DND-41 (cell line): Measurements from ENCODE around the gene ZFP62.

Experiments used
- ATAC-seq: fragments of 200-7000 bp; cut with Tn5 transposase; 3 replicates; pipeline ENCODE4 v1.9.1; 2021; ENCODE audit warnings: low read depth; ENCODE audit not compliant: insufficient read depth
- DNase-seq: peaks from one replicate; pipeline ENCODE4 v3.0.0-alpha.2; 2020
- H2AFZ ChIP-seq: 2 replicates; pipeline ENCODE4 v1.6.0; 2012; ENCODE audit warnings: low read depth, low read length
- H3K27ac ChIP-seq: 2 replicates; pipeline ENCODE4 v1.5.1; 2012; ENCODE audit warnings: low read length, inconsistent platforms
- H3K27me3 ChIP-seq: fragments of 200-600 bp; sonication (generic); 2 replicates; pipeline ENCODE4 v1.6.0; 2012; ENCODE audit warnings: low read length, mild to moderate bottlenecking, inconsistent platforms; ENCODE audit not compliant: insufficient read depth, poor library complexity
- H3K36me3 ChIP-seq: 2 replicates; pipeline ENCODE4 v1.5.1; 2012; ENCODE audit warnings: low read length, inconsistent platforms; ENCODE audit not compliant: insufficient read depth
- H3K4me1 ChIP-seq: 2 replicates; pipeline ENCODE4 v1.5.1; 2012; ENCODE audit warnings: mild to moderate bottlenecking, low read length; ENCODE audit not compliant: insufficient read depth
- H3K4me2 ChIP-seq: 2 replicates; pipeline ENCODE4 v1.6.0; 2012; ENCODE audit warnings: mild to moderate bottlenecking, moderate library complexity, low read length, inconsistent platforms; ENCODE audit not compliant: insufficient read depth
- H3K4me3 ChIP-seq, 2 experiments: fragments of 200-600 bp in 1 of 2; shearing (Covaris generic) in 1 of 2; 2 replicates each; pipeline ENCODE4 v1.5.1; 2012 to 2016; ENCODE audit warnings: inconsistent platforms in 2 of 2, low read length in 2 of 2, mild to moderate bottlenecking in 2 of 2, low read depth in 1 of 2, moderate library complexity in 1 of 2
- H3K79me2 ChIP-seq: 2 replicates; pipeline ENCODE4 v1.6.0; 2012; ENCODE audit warnings: low read length, inconsistent platforms; ENCODE audit not compliant: insufficient read depth
- H3K9ac ChIP-seq: 2 replicates; pipeline ENCODE4 v1.6.0; 2012; ENCODE audit warnings: low read depth, mild to moderate bottlenecking, inconsistent platforms, low read length, moderate library complexity
- H3K9me3 ChIP-seq: 2 replicates; pipeline ENCODE4 v1.5.1; 2012; ENCODE audit warnings: low read length, moderate library complexity, mild to moderate bottlenecking, inconsistent platforms; ENCODE audit not compliant: insufficient read depth, severe bottlenecking
- H4K20me1 ChIP-seq: 2 replicates; pipeline ENCODE4 v1.6.0; 2012; ENCODE audit warnings: low read length; ENCODE audit not compliant: insufficient read depth
- EZH2 ChIP-seq: IDR thresholded peaks from 3 replicates; pipeline ENCODE4 v1.6.1; 2012; ENCODE audit warnings: borderline replicate concordance, low read depth, mild to moderate bottlenecking, moderate library complexity, low read length, inconsistent platforms; ENCODE audit not compliant: severe bottlenecking
- TF ChIP-seq, protein P1 (sequence below): IDR thresholded peaks from 2 replicates; pipeline ENCODE4 v1.5.1; 2012; ENCODE audit warnings: borderline replicate concordance, low read length, moderate library complexity, mild to moderate bottlenecking; ENCODE audit not compliant: poor library complexity, severe bottlenecking; ENCODE audit errors: extremely low read depth

Gene ZFP62

DNA sequence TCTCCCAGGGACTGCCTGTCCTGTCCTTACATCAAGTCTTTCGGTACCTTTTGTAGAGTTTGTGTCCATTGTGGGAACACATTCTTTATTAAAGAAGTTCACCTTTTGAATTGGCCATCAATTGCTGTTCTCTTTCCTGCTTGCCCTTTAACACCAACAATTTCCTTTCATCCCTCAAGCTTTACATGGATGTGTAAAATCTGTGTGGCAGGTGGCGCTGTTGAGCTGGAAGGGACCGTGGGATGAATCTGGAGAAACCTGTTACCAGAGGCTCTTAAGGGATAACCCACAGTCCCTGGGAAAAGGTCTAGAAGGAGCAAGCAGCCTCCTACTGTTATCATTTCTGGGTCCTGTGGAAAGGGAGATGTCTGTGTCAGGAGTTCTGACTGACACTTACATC, 7.9 kb upstream of the ZFP62 start:
- no peaks in the 10 kb centered on the region for H3K4me1 ChIP-seq
- H3K36me3 ChIP-seq: no peaks in the 10 kb centered on the region
- no peaks in the 10 kb centered on the region for H3K79me2 ChIP-seq
- H3K27me3 ChIP-seq: peaks cover 10% of the 10 kb centered on the region
- no peak overlapping the region for H3K27ac ChIP-seq
- ATAC-seq (peak; percentile 86), DNase-seq (peak; percentile 79)
- no peaks in the 10 kb centered on the region for H4K20me1 ChIP-seq
- H3K9me3 ChIP-seq: no peaks in the 10 kb centered on the region
- no peak overlapping the region for H3K4me3 ChIP-seq
- H3K4me2 ChIP-seq: no peak overlapping the region
- H3K9ac ChIP-seq: no peak overlapping the region
- TF ChIP-seq, protein P1, sequence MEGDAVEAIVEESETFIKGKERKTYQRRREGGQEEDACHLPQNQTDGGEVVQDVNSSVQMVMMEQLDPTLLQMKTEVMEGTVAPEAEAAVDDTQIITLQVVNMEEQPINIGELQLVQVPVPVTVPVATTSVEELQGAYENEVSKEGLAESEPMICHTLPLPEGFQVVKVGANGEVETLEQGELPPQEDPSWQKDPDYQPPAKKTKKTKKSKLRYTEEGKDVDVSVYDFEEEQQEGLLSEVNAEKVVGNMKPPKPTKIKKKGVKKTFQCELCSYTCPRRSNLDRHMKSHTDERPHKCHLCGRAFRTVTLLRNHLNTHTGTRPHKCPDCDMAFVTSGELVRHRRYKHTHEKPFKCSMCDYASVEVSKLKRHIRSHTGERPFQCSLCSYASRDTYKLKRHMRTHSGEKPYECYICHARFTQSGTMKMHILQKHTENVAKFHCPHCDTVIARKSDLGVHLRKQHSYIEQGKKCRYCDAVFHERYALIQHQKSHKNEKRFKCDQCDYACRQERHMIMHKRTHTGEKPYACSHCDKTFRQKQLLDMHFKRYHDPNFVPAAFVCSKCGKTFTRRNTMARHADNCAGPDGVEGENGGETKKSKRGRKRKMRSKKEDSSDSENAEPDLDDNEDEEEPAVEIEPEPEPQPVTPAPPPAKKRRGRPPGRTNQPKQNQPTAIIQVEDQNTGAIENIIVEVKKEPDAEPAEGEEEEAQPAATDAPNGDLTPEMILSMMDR: peak; percentile 93
- no peak for TF ChIP-seq EZH2
- H2AFZ ChIP-seq: no peak overlapping the region

DNA sequence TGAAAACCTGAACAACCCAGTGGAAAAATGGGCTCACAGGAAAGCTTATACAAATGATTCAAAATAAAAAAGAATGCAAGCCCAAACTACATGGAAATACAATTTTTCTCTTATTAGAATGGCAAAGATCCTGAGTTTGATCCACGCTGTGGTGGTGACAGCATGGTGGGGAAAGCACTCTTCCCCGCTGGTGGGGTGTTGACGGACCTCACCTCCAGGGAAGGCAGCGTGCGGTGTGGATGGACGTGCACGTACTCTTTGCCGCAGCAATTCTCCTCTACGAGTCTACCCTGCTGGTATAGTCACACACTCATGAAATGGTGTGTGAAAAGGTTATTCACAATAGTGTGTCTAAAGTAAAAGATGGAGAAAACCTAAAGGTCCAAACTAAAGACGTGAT, 5.9 kb upstream of the ZFP62 start:
- no peak overlapping the region for H3K27ac ChIP-seq
- no peak overlapping the region for H3K9ac ChIP-seq

DNA sequence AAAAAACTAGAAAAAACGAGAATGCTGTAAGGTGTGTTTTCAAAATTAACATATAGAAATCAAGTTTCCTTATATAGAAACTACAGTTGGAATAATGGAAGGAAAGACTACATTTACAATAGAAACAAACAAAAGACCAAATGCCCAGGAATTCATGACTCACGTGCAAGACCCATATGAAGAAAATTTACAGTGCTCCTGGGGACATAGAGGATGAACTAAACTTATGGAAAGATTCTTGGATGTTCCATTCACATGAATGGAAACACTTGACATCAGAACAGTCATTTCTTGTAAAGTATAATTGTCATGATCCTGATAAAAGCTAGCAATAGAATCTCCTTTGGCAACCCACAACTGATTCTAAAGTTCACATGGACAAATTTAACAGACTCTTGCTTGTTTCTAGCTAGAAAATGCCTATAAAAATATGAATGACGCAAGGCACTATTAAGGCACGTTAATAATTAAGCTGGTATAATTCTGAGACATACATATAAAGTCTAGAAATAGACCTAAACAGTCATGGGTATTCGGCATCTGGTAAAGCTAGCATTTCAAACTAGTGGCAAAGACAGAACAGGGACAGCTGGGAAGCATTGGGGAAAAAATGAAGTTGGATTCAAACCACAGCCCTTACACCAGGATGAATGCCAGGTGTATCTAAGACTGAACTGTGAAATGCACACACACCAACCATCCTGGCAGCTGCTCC, 5.1 kb upstream of the ZFP62 start:
- peaks cover 4% of the 10 kb centered on the region for H3K79me2 ChIP-seq
- DNase-seq (no peak), ATAC-seq (no peak)
- H3K27me3 ChIP-seq: peaks cover 7% of the 10 kb centered on the region
- no peaks in the 10 kb centered on the region for H4K20me1 ChIP-seq
- H2AFZ ChIP-seq: no peak overlapping the region
- no peak overlapping the region for H3K4me3 ChIP-seq
- no peak overlapping the region for H3K4me2 ChIP-seq
- no peaks in the 10 kb centered on the region for H3K9me3 ChIP-seq
- peaks cover 8% of the 10 kb centered on the region; the same call in 1 of the 2 replicates for H3K4me1 ChIP-seq
- no peak overlapping the region for H3K27ac ChIP-seq
- no peak overlapping the region for H3K9ac ChIP-seq
- TF ChIP-seq EZH2: no peak
- TF ChIP-seq, protein P1: no peak
- H3K36me3 ChIP-seq: no peaks in the 10 kb centered on the region

More for the DNA sequence above, 5.9 kb upstream of the ZFP62 start:
- TF ChIP-seq, protein P1: no peak
- Histone ChIP-seq H3K36me3 (no peaks in the 10 kb centered on the region), H3K4me3 (no peak overlapping the region), H3K79me2 (no peaks in the 10 kb centered on the region), H3K4me1 (peaks cover 2% of the 10 kb centered on the region; the same call in 1 of the 2 replicates), H3K4me2 (no peak overlapping the region), H4K20me1 (no peaks in the 10 kb centered on the region), H3K27me3 (peaks cover 7% of the 10 kb centered on the region), H3K9me3 (no peaks in the 10 kb centered on the region), H2AFZ (no peak overlapping the region)
- ATAC-seq (no peak), DNase-seq (no peak)
